ENCODE data around the gene PPM1M.

PPM1M gene

DNA sequence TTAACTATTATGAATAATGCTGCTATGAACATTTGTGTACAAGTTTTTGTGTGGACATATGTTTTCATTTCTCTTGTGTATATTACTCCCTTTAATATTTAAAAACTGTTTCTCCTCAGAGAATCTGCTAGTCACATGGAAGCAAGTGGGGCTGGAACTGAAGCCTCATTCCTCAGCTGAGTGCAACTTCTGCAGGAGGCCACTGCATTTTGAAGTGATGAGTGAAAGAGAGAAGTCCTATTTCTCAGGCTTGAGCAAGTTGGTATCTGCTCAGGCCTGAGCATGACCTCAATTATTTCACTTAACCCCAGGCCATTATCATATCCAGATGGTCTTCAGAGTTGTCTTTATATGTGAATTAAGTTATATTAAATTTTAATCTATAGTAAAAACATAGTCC lies 31.7 kb upstream of the PPM1M start:
- H3K4me3 ChIP-seq (ENCODE audit: control insufficient read depth, low read depth, low read length), result no peak overlapping the region
- DNase-seq (ENCODE audit: low read depth), result no peak
- TF ChIP-seq, protein P1, sequence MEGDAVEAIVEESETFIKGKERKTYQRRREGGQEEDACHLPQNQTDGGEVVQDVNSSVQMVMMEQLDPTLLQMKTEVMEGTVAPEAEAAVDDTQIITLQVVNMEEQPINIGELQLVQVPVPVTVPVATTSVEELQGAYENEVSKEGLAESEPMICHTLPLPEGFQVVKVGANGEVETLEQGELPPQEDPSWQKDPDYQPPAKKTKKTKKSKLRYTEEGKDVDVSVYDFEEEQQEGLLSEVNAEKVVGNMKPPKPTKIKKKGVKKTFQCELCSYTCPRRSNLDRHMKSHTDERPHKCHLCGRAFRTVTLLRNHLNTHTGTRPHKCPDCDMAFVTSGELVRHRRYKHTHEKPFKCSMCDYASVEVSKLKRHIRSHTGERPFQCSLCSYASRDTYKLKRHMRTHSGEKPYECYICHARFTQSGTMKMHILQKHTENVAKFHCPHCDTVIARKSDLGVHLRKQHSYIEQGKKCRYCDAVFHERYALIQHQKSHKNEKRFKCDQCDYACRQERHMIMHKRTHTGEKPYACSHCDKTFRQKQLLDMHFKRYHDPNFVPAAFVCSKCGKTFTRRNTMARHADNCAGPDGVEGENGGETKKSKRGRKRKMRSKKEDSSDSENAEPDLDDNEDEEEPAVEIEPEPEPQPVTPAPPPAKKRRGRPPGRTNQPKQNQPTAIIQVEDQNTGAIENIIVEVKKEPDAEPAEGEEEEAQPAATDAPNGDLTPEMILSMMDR (IDR thresholded peaks at IDR 0.05; ENCODE audit: control insufficient read depth, insufficient read depth, low read depth, low read length, missing control alignments), result no peak

DNA sequence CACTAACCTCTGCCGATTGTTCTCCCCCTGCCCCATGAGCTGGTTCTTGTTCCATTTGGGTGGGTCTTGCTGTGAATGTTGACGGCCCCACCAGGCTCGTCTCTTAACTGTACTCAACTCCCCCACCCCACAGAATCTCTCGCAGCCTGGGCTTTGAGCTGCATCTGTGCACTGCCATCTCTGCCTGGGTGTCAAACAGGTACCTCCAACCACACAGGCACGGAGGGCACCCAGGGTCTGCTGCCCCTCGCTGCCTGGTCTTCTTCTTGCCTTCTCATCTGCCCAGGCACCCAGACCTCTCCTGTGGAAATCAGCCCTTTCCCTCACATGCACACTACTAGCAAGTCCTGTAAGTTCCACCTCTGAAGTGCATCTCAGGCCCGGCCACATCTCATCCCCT lies 30.2 kb upstream of the PPM1M start:
- TF ChIP-seq, protein P1 (IDR thresholded peaks at IDR 0.05; ENCODE audit: control insufficient read depth, insufficient read depth, low read depth, low read length, missing control alignments), result no peak
- no peak overlapping the region for H3K4me3 ChIP-seq (ENCODE audit: control insufficient read depth, low read depth, low read length)
- DNase-seq (ENCODE audit: low read depth), result no peak

DNA sequence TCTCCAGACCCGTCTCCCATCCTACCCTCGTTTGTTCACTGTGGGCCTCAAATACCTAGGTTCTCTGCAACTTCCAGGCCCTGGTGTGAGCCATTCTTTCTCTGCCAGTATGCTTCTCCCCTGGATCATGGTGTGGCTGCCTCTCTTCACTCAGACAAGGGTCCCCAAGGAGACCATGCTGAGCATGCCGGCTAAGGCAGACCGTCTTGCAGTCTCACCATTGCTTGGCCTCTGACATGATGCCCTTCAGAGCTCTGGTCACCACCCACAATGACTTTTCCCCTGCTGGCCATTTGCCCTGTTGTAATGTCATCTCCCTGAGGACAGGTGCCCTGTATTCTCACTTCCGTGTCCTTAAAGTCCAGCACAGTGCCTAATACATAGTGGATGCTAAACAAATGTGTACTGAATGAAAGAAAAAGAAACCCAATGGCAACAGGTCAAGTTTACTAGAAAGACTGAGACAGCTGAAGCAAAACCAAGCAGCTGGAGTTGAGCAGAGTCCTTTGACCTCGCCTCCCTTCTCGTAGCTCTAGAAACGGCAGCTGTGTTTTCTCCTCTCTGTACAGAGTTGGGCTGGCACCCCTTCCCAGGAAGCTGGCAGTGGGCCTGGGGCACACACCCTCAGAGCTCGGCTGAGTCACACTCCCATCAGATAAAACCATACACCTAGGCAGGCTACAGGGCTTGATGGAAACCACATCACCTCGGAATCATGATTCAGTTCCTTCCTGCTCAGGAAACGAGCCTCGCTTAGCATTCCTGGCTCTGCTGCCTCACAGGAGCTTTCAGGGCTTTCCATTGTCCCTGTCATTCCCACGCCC lies 28.8 kb upstream of the PPM1M start:
- DNase-seq (ENCODE audit: low read depth), result no peak
- H3K4me3 ChIP-seq (ENCODE audit: control insufficient read depth, low read depth, low read length), result no peak overlapping the region
- TF ChIP-seq, protein P1 (IDR thresholded peaks at IDR 0.05; ENCODE audit: control insufficient read depth, insufficient read depth, low read depth, low read length, missing control alignments), result no peak

DNA sequence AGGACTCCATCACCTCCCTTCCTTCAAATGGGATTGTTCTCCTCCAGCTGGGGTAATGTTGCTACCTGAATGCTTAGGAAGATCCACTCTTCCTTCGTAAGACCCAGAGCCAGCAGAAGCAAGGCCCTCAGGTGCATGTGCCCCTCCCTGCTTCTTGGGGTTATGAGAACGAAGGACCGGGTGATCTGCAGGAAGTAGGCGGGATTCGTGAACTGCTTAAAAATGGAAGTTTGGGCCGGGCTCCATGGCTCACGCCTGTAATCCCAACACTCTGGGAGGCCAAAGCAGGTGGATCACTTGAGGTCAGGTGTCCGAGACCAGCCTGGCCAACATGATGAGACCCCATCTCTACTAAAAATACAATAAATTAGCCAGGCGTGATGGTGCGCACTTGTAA lies 28.2 kb upstream of the PPM1M start:
- TF ChIP-seq, protein P1 (IDR thresholded peaks at IDR 0.05; ENCODE audit: control insufficient read depth, insufficient read depth, low read depth, low read length, missing control alignments), result no peak
- no peak overlapping the region for H3K4me3 ChIP-seq (ENCODE audit: control insufficient read depth, low read depth, low read length)
- DNase-seq (ENCODE audit: low read depth), result no peak

DNA sequence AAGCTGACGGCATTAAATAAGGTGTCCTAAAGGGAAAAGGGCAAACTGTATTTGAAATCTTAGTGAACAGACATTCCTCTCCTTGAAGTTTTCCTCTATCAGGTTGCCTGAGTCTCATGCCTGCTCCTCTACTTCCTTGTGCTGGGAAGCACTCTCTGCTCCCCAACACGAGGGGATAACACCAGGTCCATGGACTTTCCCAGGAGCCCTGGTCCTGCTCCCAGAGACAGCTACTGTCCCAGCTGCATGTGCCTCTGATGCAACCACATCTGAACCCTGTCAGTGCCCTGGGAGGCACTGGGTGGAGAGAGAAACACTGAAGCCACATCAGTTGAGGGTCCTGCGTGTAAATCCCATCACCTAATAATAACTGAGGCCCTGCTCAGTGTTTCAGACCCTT lies 27.5 kb upstream of the PPM1M start:
- no peak for DNase-seq (ENCODE audit: low read depth)
- TF ChIP-seq, protein P1 (IDR thresholded peaks at IDR 0.05; ENCODE audit: control insufficient read depth, insufficient read depth, low read depth, low read length, missing control alignments), result no peak
- H3K4me3 ChIP-seq (ENCODE audit: control insufficient read depth, low read depth, low read length), result no peak overlapping the region

DNA sequence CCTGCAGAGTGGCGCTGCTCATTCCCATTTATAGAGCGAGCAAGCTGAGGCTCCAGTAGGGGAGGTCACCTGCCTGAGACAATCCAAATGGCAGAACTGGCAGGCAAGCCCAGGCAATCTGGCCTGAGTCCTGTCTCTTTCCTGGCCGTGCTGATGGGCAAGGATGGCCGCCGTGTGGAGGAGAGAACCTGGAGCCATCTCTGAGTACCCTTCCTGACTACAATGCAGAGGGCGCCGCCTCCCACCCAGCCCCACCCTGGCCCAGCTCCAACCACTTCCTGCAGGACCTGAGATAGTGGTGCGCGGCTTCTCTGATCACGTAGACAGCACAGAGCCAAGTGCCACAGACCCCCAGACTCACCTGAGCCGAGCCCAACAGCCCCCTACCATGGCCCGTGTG lies 27.1 kb upstream of the PPM1M start:
- H3K4me3 ChIP-seq (ENCODE audit: control insufficient read depth, low read depth, low read length), result no peak overlapping the region
- DNase-seq (ENCODE audit: low read depth), result no peak
- TF ChIP-seq, protein P1 (IDR thresholded peaks at IDR 0.05; ENCODE audit: control insufficient read depth, insufficient read depth, low read depth, low read length, missing control alignments), result no peak
